Activated T-cell treated with anti-CD3 and anti-CD28 coated beads for 24 hours (primary cell): ENCODE data around the gene C15orf62.

Experiments
- DNase-seq: peaks from one replicate; pipeline ENCODE4 v3.0.0-alpha.2; 2020; ENCODE audit warnings: low read depth

Gene C15orf62

DNA sequence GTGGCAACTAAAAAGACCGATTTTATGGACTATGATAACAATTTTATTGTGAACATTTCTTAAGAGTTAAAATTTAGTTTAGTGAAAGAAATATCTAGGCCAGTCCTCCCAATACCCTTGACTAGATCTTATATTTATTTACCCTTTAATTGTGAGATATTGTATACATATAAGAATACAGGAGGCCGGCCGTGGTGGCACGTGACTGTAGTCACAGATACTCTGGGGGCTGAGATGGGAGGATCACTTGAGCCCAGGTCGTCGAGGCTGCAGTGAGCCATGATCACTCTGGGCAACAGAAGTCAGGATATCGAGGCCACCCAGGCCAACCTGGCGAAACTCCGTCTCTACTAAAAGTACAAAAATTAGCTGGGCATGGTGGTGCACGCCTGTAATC lies 14.0 kb upstream of the C15orf62 start:
- no peak for DNase-seq

DNA sequence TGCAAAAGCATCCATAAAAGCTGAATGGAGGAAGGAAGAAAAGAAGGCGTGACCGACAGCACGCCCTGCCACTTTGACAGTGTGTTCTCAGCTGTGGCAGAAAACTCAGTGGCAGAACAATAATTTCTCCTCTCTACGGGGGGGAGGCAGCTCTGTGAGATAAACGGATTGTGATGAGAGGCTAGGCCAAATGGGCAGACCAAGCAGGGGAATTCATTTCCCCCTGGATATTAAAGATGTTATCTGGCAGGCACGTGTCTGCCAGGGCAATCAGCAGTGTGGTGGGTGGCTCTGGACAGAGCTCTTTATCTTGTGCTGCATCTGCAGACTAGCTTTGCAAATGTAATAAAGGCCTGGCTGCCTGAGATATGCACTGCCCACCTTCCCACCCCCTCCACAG lies 12.8 kb upstream of the C15orf62 start:
- no peak for DNase-seq

DNA sequence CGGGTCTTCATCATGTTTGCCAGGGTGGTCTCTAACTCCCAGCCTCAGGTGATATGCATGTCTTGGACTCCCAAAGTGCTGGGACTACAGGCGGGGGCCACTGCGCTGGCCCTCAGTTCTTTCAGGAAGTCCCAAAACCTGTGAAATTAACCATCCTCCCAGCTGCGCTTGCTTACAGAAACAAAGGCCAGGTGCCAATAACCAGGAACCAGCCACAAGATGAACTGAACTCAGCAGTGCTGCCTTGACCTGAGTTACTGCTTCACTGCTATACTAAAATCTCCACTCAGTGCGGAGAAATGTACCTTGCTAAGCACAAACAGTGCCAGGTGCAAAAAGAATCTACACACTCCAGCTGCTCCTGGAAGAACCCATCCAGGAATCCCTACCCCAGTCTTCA lies 9.8 kb upstream of the C15orf62 start:
- DNase-seq, result no peak

DNA sequence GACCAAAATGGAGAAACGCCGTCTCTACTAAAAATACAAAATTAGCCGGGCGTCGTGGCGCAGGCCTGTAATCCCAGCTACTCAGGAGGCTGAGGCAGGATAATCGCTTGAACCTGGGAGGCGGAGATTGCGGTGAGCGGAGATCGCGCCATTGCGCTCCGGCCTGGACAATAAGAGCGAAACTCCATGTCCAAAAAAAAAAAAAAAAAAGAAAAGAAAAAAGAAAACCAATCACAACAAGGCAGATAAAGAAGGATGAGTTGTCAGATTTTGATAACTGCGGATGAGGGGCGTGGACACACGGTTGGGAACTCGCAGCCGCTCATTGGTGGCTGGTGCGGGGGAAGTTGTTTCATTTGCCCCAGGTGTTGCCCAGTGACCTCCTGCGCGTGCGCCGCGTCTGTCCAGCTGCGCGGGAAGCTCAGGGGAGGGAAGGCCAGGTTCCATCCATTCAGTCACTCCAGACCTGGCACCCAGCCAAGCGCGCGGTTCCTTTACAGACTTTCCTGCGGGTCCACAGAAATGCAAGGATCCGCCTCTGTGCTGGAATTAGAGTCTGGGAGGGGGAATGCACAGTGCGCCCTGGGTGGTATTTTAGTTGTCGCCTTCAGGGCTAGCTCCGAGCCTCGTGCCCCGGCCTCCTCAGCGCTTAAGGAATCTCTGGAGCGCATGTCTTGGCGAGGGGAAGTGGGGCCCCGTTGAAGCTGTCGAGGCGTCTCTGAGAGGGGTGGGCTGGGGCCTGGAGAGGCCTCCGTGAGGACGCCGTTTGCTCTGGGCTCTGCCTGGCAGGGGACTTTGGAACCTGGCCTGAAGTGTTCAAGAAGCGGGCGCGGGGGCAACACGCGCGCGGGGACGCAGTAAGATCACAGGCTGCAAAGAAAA lies 6.6 kb upstream of the C15orf62 start:
- peak; percentile 20 for DNase-seq

DNA sequence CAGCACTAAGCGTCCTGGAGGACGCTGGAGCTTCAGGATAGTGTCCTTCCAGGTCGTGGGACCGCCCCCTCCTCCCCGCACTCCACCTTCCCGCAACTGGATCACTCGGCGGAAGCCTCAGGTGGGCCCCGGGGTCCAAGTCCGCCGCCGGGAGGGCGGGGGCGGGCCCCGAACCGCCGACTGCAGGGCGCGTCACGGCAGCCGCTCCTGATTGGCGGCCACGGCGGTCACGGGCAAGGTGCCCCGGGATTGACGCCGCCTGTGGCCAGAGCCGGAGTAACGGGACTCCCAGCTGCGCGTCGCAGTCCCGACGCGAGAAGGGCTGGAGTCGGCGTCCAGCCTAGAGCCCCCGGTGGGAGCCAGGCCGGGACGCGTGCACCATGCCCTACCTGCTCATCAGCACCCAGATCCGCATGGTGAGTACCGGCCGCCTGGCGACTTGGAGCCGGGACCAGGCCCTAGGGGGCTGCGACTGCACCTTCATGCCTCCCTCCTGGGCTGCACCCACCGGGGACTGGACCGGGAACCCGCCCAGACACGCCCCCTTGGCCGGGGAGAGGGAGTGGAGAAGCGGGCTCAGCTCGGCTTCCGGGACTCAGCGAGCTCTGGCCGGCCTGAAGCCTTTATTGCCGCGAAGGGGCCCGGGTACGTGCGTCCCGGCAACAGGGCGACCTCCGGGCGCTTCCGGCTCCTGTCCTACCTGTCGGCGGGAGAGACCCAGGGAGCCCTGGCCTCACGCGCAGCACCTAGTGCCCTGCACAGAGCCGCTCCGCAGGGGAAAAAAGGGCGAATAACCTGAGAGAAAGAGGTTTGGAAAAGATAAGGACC lies 5.8 kb upstream of the C15orf62 start, which contains the start of gene GCHFR:
TSS of gene GCHFR (plus strand) at position 268 of the 828 bp plus-strand sequence. CDS start at position 381, 113 bp downstream.
- peak; percentile 45 for DNase-seq

DNA sequence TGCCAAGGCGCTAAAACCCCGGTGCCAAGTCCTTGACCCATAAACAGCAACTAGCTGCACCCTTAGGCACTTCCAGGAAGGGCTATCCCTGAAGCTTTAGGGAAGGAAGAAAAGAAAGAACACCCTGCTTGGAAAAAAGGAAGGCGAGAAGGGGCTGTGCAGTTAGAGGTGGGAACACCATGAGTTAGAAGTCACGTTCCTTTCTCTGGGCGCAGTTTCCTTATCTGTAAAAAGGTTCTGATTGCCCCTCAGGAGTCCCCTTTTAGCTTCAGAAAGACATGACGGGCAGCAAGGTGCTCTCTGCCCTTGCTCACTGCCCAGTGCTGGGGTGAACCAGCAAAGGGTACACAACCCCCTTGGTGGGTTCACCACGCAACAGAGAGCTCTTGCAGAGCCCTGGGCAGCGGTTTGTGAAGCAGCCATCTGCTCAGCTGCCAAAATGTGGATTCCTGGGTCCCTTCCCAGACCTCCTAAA lies 5.1 kb upstream of the C15orf62 start:
- DNase-seq, result no peak

DNA sequence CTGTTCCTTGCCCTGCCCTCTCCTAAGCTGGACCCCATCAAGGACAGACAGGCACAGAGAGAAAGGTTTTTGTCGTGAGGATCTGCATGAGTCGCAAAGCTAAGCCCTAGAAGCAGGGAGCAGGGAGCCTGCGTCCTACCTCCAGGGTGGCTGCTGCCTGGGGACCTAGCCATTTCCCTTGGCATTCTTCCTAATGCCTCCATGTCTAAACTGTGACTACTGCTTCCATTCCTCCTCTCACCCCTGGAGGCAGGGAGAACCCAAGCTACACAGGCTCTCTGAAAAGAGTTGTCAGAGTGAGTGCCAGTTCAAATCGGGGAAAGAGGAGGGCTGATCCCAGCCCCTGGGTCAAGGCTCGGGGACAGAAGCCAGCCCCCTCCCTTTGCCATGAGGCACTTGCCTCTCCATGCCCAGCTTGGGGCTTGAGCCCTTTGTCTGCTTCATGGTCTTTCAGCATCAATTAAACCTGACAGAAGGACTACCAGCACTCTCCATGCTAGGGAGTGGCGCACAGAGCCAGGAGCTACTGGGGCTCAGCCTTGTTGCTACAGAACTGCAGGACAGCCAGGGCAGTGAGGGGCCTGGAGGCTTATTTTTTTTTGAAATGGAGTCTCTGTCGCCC lies 3.5 kb upstream of the C15orf62 start:
- no peak for DNase-seq

DNA sequence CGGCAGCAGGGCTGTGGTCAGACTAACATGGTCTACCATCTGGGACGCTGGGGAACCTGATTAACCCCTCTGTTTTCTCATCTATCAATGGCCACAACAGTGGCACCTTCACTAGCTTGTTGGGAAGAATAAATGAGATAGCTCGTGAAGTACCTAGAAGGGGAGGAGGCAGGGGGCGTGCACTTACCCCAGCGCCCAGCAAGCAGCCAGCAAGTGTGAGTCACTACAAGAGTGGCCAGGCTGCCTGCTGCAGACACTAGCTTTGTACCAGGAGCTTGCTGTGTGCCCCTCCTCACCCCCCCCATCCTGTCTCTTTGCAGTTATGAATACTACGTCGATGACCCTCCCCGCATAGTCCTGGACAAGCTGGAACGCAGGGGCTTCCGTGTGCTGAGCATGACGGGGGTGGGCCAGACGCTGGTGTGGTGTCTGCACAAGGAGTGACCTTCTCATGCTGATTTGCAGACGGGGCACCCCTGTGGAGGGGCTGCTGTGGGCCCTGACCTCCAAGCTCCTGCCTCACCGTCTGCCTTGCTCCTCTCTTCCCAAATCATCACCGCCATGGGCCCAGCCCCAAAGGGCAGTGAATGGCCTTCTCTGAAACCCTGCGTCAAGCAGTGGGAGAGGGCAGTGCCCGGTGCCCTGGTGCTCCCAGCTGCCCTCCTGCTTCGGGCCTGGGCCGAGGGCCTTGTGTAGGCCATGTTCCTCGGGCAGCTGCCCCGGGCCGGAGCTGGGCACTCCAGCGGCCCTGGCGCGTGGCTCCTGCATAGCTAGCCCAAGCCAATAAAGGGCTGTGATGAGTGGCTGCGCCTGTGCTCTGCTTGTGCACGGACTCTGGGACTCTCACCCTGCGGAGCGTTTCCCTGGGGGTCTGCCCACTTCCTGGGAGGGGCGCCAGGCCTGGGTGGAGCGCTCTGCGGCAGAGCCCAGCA lies 2.6 kb upstream of the C15orf62 start:
- DNase-seq, result no peak

DNA sequence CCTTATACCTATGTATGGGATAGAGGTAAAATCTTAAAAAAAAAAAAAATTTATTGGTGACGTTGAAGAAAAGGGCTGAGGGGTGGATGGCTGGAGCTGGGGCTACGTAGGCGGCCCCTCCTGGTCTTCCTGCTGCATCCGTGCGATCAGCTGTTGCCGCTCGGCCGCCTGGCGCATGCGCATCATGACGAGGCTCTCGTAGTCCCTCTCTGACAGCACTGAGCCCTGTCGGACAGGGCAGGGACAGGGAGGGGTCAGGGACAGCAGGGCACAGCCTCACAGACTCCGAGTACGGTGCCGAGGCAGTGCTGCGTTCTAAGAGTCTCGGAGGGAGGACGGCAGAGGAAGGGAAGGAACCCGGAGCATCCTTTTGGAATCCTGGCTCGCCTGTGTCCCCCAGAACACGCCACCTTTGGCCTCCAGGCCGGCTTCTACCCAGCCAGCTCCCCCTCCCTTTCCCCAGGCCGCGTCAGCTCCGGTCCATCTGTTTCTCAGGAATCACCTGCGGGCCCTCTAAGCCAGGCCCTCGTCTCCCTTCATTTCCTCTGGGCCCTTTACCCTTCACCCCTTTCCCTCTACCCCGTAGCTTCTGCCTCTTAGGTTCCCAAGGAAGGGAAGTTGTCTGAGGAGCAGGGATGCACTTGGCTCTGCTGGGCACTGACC lies 1.8 kb upstream of the C15orf62 start:
- no peak for DNase-seq

DNA sequence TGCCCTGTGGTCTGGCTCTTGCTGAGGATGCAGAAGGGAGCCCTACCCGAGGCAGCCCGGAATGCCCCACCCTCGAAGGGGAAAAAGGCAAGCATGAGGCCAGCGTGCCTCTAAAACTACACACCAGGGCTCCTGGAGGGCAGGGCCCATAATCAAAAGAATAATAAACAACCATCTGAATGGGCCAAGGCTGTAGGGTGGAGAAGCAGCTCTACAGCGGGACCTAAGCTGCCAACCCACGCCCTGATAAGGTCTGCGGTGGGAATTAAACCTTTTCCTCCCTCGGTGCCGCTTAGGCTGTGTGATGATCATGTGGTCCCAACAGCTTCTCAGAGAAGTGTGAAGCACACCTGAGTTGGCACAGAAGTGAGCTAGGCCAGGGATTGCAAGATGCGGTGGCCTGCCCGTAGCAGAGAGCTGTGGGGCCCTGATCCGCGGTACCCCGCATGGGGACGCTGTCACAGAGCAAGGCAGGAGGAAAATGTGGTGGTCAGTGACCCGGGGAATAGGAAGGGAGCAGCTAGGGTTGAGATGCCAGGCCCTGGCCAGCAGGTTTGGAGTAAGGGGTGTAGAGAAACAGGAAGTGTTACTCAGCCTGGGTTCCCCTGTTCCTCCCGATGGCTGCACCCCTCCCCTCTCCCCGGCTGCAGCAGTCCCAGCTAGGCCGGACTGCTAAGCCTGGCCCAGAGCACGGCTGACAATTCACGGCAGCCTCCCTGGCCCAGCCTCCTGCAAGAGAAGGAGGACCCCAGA lies 1.1 kb upstream of the C15orf62 start:
- no peak for DNase-seq

DNA sequence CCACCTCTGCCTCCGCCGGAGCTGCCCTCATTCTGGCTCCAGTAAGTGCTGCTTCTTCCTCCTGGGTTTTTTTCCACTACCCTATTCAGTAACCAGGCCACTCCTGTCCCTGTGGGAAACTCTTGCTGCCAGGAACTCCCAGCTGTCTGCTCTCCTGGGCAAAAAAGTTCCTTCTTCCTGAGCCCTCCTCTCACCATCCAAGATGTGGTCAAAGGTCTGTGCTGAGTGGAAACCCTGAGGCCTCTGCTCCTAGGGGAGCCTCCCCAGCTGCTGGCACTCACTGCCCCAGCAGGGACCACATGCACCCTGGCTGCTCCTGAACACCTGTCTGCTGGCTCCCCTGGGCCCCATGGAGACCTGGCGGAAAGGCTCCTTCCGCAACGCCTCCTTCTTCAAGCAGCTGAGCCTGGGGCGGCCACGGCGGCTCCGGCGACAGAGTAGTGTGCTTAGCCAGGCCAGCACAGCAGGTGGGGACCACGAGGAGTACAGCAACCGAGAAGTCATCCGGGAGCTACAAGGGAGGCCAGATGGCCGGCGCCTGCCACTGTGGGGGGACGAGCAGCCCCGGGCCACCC lies 454 bp downstream of the C15orf62 start:
- no peak for DNase-seq

DNA sequence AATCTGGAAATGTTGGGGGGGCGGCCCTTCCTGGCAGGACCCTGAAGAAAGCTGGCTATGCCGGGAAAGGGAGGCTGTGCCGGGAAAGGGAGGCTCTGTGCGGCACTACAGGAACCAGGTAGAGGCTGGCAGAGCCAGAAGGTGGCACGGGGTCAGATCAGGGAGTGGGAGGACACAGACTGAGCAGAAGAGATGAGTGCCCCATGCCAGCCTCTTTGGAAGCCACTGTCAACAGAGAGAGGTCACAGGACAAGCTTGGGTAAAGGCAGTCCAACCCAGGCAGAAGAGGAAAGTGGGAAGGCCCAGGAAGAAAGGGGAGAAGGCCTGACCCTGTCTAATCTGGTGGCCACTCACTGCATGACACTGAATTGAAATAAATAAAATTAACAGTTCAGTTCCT lies 1.5 kb downstream of the C15orf62 start:
- DNase-seq, result no peak

DNA sequence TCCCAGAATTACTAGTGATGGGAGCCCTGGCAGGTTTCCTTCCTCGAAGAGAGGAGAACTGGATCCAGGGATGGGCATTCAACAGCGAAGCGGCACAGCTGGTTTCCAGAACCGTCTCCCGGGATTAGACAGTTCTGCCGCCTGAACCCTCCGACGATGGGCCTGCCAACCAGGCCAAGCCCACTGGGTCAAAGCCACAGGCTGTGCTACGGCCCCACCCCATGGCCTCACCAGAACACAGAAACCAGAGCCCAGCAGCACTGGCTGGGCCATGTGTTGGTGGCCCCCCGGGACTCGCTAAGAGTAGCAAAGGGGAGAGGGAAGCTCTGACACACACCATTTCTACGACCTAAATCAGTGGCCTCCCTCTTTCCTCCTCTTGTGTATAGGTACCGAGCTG lies 2.2 kb downstream of the C15orf62 start:
- no peak for DNase-seq

DNA sequence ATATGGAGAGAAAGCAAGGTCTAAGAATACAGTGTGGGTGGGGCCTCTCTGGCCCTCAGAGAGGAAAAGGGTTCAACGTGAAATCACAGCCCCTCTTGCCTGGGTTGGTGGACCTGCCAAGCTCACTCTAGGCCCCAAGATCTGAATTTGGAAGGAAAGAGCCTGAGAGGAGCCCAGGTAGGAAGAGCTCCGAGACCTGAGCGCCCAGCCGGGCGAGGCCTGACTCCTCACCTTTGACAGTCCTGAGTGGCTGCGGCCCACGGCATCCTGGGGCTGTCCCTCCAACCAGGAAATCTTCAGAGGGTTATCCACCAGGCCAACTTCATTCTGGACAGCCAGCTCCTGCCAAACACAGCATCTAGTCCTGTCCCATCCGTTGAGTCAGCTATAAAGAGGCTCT lies 3.7 kb downstream of the C15orf62 start:
- DNase-seq, result no peak

DNA sequence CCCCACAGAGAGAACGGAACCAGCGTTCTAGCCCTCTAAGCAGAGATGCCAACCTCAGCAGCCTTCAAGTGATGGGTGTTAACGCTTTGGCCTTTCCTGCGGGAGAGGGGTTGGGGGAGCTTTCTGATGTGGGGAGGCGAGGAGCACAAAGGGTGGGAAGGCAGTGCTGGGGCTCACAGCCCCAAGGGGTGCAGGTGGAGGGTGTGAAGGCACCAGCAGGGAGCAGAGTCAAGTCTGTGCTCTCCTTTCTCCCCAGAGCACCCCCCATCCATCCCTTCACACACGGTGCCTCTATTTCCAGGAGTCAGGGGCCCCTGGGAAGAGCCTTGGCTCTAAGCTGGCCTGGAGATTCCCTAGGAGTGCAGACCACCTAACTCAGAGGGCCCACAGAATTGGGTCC lies 4.1 kb downstream of the C15orf62 start:
- no peak for DNase-seq

DNA sequence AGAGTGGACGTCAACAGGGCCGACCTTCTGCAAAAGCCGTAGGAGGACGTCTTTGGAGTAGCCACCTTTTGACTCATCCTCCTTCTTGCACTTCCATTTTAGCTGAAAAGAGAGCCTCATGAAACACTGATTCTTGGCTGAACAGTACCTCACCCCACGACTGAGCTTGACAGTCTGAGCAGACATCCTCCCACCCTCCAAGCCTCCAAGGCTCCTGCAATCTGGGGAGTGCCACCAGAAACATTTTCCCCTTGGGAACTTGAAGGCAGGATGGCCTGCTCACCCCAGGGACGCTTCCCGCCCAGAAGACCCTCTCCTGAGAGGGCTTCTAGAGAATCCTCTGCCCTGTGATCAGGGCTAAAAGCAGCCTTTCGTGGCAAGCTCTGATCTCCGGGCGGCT lies 5.2 kb downstream of the C15orf62 start:
- no peak for DNase-seq

DNA sequence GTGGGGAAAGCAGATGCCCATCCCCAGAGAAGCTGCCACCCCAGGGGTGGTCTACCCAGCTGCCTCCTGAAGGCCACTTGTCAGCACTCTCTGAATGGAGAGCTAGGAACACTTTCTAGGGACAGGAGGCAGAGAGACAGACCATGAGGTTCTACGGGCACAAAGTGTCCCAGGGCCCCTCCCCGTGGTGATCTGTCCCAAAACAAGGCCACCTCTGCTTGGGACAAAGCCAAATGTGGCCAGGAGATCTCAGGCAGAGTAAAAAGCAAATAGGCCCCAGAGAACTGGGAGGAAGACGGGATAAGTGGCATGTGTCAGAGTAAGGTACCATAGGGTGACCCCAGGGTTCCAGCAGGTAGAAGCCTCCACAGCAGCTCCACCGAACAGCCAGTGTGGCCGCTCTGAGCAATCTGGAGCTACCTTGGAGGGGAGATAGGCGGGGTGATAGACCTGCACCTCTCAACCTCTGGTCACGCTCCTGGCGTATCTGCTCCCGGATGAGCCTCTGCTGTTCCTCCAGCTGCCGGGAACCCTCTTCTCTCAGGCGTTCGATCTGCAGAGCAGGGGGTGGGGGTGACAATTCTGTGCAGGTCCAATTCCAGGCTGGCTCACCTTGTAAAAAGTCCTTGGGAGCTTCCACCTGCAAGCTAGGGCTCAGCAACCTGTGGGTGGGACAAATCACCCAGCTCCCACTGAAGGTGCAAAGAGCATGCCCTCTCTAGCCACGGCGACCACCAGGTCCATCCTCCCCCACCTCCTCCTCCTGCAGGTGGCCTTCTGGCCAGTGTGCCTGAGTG lies 6.2 kb downstream of the C15orf62 start:
- no peak for DNase-seq

DNA sequence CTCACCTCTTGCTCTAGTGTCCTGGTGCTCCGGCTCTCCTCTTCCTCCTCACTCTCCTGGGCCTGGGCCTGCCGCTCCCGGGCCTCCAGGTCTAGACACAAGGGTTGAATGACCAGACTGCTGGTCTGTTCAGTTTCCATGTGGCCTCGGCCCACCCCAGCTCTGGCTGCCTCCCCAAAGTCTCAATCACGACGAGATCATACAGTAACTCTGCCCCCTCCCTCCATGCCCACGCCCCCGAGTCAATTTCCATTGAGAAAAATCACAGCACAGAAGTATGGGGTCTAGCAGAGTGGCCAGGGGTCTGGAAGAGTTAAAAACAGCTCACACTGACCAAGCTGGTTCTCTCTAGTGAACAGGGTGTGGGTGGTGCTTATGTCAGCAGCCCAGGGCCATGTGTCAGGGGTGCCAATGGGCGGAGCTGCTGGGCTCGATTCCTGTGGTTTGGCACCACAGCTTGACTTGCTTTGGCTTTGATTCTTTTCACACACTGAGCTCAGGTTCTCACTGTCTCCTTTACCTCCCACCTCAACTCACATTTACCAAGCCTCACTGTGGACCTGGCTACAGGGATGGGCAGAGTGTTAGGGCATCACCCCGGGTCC lies 6.9 kb downstream of the C15orf62 start:
- peak; percentile 28 for DNase-seq
